Neural cell (in vitro differentiated cells): ENCODE measurements around the gene CENPS. TPM values are rescaled to one million over a fixed set of nuclear protein-coding genes. Genes with fewer than 3 reads are reported as not detected.

Source experiments
- H2AFZ ChIP-seq: fragments of 200-600, 300-800 bp; sonication (generic), shearing (Covaris generic); 2 replicates; pipeline ENCODE4 v1.6.0; 2014; ENCODE audit warnings: low read depth, mild to moderate bottlenecking, antibody characterized with exemption, low read length, moderate library complexity
- H3F3A ChIP-seq: fragments of 200-600 bp; shearing (Covaris generic); 2 replicates; pipeline ENCODE4 v1.6.1; 2016; ENCODE audit warnings: mild to moderate bottlenecking, moderate library complexity, mixed read lengths, antibody characterized with exemption, low read length; ENCODE audit not compliant: insufficient read depth, poor library complexity, severe bottlenecking
- H3K27ac ChIP-seq: fragments of 200-600, 300-800 bp; sonication (generic), shearing (Covaris generic); 2 replicates; pipeline ENCODE4 v1.5.1; 2014; ENCODE audit warnings: mild to moderate bottlenecking, low read length, moderate library complexity
- H3K27me3 ChIP-seq: fragments of 300-800, 200-600 bp; sonication (generic), shearing (Covaris generic); 2 replicates; pipeline ENCODE4 v1.6.0; 2014; ENCODE audit warnings: mild to moderate bottlenecking, low read depth, low read length, moderate library complexity; ENCODE audit not compliant: insufficient read depth
- H3K36me3 ChIP-seq: fragments of 300-800, 200-600 bp; sonication (generic), shearing (Covaris generic); 2 replicates; pipeline ENCODE4 v1.5.1; 2014; ENCODE audit warnings: mild to moderate bottlenecking, antibody characterized with exemption, low read length, moderate library complexity; ENCODE audit not compliant: insufficient read depth
- H3K4me2 ChIP-seq: fragments of 300-800, 200-600 bp; sonication (generic), shearing (Covaris generic); 2 replicates; pipeline ENCODE4 v1.6.0; 2014; ENCODE audit warnings: mild to moderate bottlenecking, low read length
- H3K4me3 ChIP-seq: fragments of 300-800, 200-600 bp; sonication (generic), shearing (Covaris generic); 2 replicates; pipeline ENCODE4 v1.5.1; 2014; ENCODE audit warnings: mild to moderate bottlenecking, low read length, moderate library complexity
- H3K79me2 ChIP-seq: fragments of 200-600 bp; shearing (Covaris generic); replicated peaks from 2 replicates; pipeline ENCODE4 v1.6.0; 2014; ENCODE audit warnings: mild to moderate bottlenecking, low read length, moderate library complexity; ENCODE audit not compliant: insufficient read depth
- H3K9ac ChIP-seq: fragments of 300-800, 200-600 bp; sonication (generic), shearing (Covaris generic); 2 replicates; pipeline ENCODE4 v1.6.1; 2016; ENCODE audit warnings: mild to moderate bottlenecking, low read length, mixed read lengths
- H3K9me2 ChIP-seq: fragments of 200-600 bp; shearing (Covaris generic); 2 replicates; pipeline ENCODE4 v1.6.1; 2016; ENCODE audit warnings: mild to moderate bottlenecking, low read length, mixed read lengths; ENCODE audit not compliant: insufficient read depth
- H3K9me3 ChIP-seq: fragments of 200-600, 300-800 bp; sonication (generic), shearing (Covaris generic); 2 replicates; pipeline ENCODE4 v1.6.1; 2016; ENCODE audit warnings: mild to moderate bottlenecking, mixed run types, low read length, moderate library complexity, mixed read lengths
- H4K20me1 ChIP-seq: fragments of 200-600 bp; shearing (Covaris generic); 2 replicates; pipeline ENCODE4 v1.6.1; 2016; ENCODE audit warnings: mild to moderate bottlenecking, mixed run types; ENCODE audit not compliant: insufficient read depth
- CTCF ChIP-seq: fragments of 450-650 bp; IDR thresholded peaks from 2 replicates; pipeline ENCODE4 v1.5.1; 2014; ENCODE audit warnings: antibody characterized with exemption, mild to moderate bottlenecking, moderate library complexity; ENCODE audit not compliant: poor library complexity, severe bottlenecking
- EP300 ChIP-seq: fragments of 450-650 bp; conservative IDR thresholded peaks from 2 replicates; pipeline ENCODE4 v1.6.1; 2014; ENCODE audit warnings: antibody characterized with exemption, mild to moderate bottlenecking, moderate library complexity; ENCODE audit not compliant: poor library complexity, severe bottlenecking
- EZH2 ChIP-seq: fragments of 200-600, 300-800 bp; shearing (Covaris generic), sonication (generic); IDR thresholded peaks from 2 replicates; pipeline ENCODE4 v1.6.1; 2014; ENCODE audit warnings: antibody characterized with exemption, low read length, borderline replicate concordance, mild to moderate bottlenecking; ENCODE audit not compliant: insufficient read depth, poor library complexity, severe bottlenecking
- MXI1 ChIP-seq: fragments of 450-650 bp; conservative IDR thresholded peaks from 2 replicates; pipeline ENCODE4 v1.6.1; 2014; ENCODE audit warnings: antibody characterized with exemption, mild to moderate bottlenecking; ENCODE audit not compliant: poor library complexity, severe bottlenecking
- POLR2AphosphoS5 ChIP-seq: IDR thresholded peaks from 2 replicates; pipeline ENCODE4 v1.6.1; 2012
- RAD21 ChIP-seq: fragments of 450-650 bp; conservative IDR thresholded peaks from 2 replicates; pipeline ENCODE4 v1.6.1; 2014; ENCODE audit warnings: antibody characterized with exemption, mild to moderate bottlenecking, moderate library complexity
- REST ChIP-seq: IDR thresholded peaks from 2 replicates; pipeline ENCODE4 v1.6.1; 2012; ENCODE audit warnings: borderline replicate concordance
- SMC3 ChIP-seq: fragments of 450-650 bp; conservative IDR thresholded peaks from 2 replicates; pipeline ENCODE4 v1.6.1; 2014; ENCODE audit warnings: antibody characterized with exemption, mild to moderate bottlenecking, moderate library complexity; ENCODE audit not compliant: poor library complexity
- TAF1 ChIP-seq: IDR thresholded peaks from 2 replicates; pipeline ENCODE4 v1.6.1; 2012; ENCODE audit warnings: low read depth
- polyA plus RNA-seq: library from polyadenylated mRNA; depleted of rRNA; stranded (reverse); fragments of >200 nt; gene quantifications from 2 replicates; pipeline ENCODE4 v1.2.3, GENCODE V29; 2014

The CENPS gene
- polyA plus RNA-seq, 1 donor from 2014 or later, result 16.5 TPM

- no peaks in the 10 kb centered on the region for H3K36me3 ChIP-seq
- H3K4me3 ChIP-seq, result no peak overlapping the region
- no peaks in the 10 kb centered on the region for H3K79me2 ChIP-seq
- H3K4me2 ChIP-seq, result no peak overlapping the region
- H2AFZ ChIP-seq, result no peak overlapping the region
- H3K9me3 ChIP-seq, result no peaks in the 10 kb centered on the region
- H3K27ac ChIP-seq, result no peak overlapping the region
- H4K20me1 ChIP-seq, result no peaks in the 10 kb centered on the region
- no peak for TF ChIP-seq RAD21
- H3F3A ChIP-seq, result no peaks in the 10 kb centered on the region
- no peaks in the 10 kb centered on the region for H3K9me2 ChIP-seq
- no peaks in the 10 kb centered on the region for H3K27me3 ChIP-seq
- H3K9ac ChIP-seq, result no peak overlapping the region
Measured at GRCh38 chr1:10388387-10388715, 41.9 kb upstream of the CENPS start.

GRCh38 chr1:10389271-10389973 is 40.8 kb upstream of the CENPS start:
- Histone ChIP-seq H3K27me3 (no peaks in the 10 kb centered on the region), H4K20me1 (no peaks in the 10 kb centered on the region), H3K9ac (no peak overlapping the region), H3K9me3 (no peaks in the 10 kb centered on the region), H3K4me2 (no peak overlapping the region), H3K27ac (no peak overlapping the region), H3K9me2 (no peaks in the 10 kb centered on the region), H3K79me2 (no peaks in the 10 kb centered on the region), H3K4me3 (no peak overlapping the region), H3K36me3 (no peaks in the 10 kb centered on the region), H3F3A (no peaks in the 10 kb centered on the region), H2AFZ (no peak overlapping the region)
- TF ChIP-seq TAF1 (no peak), EZH2 (no peak), EP300 (no peak), REST (no peak), POLR2AphosphoS5 (no peak), CTCF (no peak), MXI1 (no peak), RAD21 (no peak), SMC3 (no peak)

GRCh38 chr1:10396870-10397269 is 33.4 kb upstream of the CENPS start:
- H3F3A ChIP-seq, result no peaks in the 10 kb centered on the region
- no peaks in the 10 kb centered on the region for H4K20me1 ChIP-seq
- no peaks in the 10 kb centered on the region for H3K9me2 ChIP-seq
- H3K79me2 ChIP-seq, result peaks cover 25% of the 10 kb centered on the region
- H3K9ac ChIP-seq, result no peak overlapping the region
- H3K36me3 ChIP-seq, result no peaks in the 10 kb centered on the region
- no peak overlapping the region for H3K27ac ChIP-seq
- no peak overlapping the region for H3K4me2 ChIP-seq
- H3K4me3 ChIP-seq, result no peak overlapping the region
- TF ChIP-seq EP300, result no peak
- no peak for TF ChIP-seq EZH2
- TF ChIP-seq CTCF, result no peak
- TF ChIP-seq RAD21, result no peak
- no peak for TF ChIP-seq REST
- no peak for TF ChIP-seq POLR2AphosphoS5
- no peak for TF ChIP-seq MXI1
- no peak for TF ChIP-seq TAF1
- no peak for TF ChIP-seq SMC3
- H2AFZ ChIP-seq, result no peak overlapping the region
- H3K9me3 ChIP-seq, result no peaks in the 10 kb centered on the region
- no peaks in the 10 kb centered on the region for H3K27me3 ChIP-seq
